SU-DHL-6 (cell line): ENCODE measurements around the gene RPS6KA2.

Experiments used
- H2AFZ ChIP-seq: fragments of 200-600 bp; sonication (generic); 2 replicates; pipeline ENCODE4 v1.6.1; 2014; ENCODE audit warnings: low read depth, mild to moderate bottlenecking, moderate library complexity, mixed read lengths, antibody characterized with exemption, low read length; ENCODE audit not compliant: severe bottlenecking
- H3F3A ChIP-seq: fragments of 200-600 bp; shearing (Covaris generic); 2 replicates; pipeline ENCODE4 v1.6.0; 2016; ENCODE audit warnings: antibody characterized with exemption, mild to moderate bottlenecking; ENCODE audit not compliant: insufficient read depth
- H3K27ac ChIP-seq: fragments of 200-600 bp; sonication (generic); 2 replicates; pipeline ENCODE4 v1.5.1; 2016; ENCODE audit warnings: low read depth, mild to moderate bottlenecking, low read length, moderate library complexity, mixed read lengths
- H3K27me3 ChIP-seq: fragments of 200-600 bp; sonication (generic), shearing (Covaris generic); 2 replicates; pipeline ENCODE4 v1.6.0; 2014; ENCODE audit warnings: mild to moderate bottlenecking, low read length
- H3K36me3 ChIP-seq: fragments of 200-600 bp; sonication (generic); 2 replicates; pipeline ENCODE4 v1.6.1; 2014; ENCODE audit warnings: mild to moderate bottlenecking, low read length, mixed read lengths
- H3K4me2 ChIP-seq: fragments of 300-600, 200-600 bp; shearing (Covaris generic), sonication (generic); 2 replicates; pipeline ENCODE4 v1.6.0; 2014; ENCODE audit warnings: low read length, low read depth, mild to moderate bottlenecking; ENCODE audit not compliant: poor library complexity, severe bottlenecking
- H3K4me3 ChIP-seq: fragments of 200-600 bp; sonication (generic); 2 replicates; pipeline ENCODE4 v1.5.1; 2014; ENCODE audit warnings: antibody characterized with exemption, low read length, mild to moderate bottlenecking, mixed read lengths; ENCODE audit not compliant: insufficient read depth, poor library complexity, severe bottlenecking
- H3K79me2 ChIP-seq: fragments of 200-600 bp; sonication (generic); 2 replicates; pipeline ENCODE4 v1.6.1; 2014; ENCODE audit warnings: mild to moderate bottlenecking, low read length, moderate library complexity; ENCODE audit not compliant: insufficient read depth
- H3K9ac ChIP-seq: fragments of 200-600 bp; sonication (generic); 2 replicates; pipeline ENCODE4 v1.7.0; 2014; ENCODE audit warnings: mild to moderate bottlenecking, low read length
- H3K9me2 ChIP-seq: fragments of 200-600 bp; sonication (generic); replicated peaks from 2 replicates; pipeline ENCODE4 v1.6.1; 2014; ENCODE audit warnings: low read length; ENCODE audit not compliant: insufficient read depth
- H3K9me3 ChIP-seq: fragments of 200-600 bp; sonication (generic); 2 replicates; pipeline ENCODE4 v1.6.1; 2014; ENCODE audit warnings: low read length, mixed read lengths; ENCODE audit not compliant: insufficient read depth
- H4K20me1 ChIP-seq: fragments of 200-600 bp; sonication (generic); 2 replicates; pipeline ENCODE4 v1.6.1; 2014; ENCODE audit warnings: low read depth, mild to moderate bottlenecking, antibody characterized with exemption, low read length, moderate library complexity, mixed read lengths
- CTCF ChIP-seq: fragments of 200-600 bp; sonication (generic); IDR thresholded peaks from one replicate; pipeline ENCODE4 v1.5.1; 2017; ENCODE audit warnings: antibody characterized with exemption, mild to moderate bottlenecking, low read length, moderate library complexity; ENCODE audit not compliant: insufficient read depth, poor library complexity, severe bottlenecking
- EZH2phosphoT487 ChIP-seq: fragments of 200-600 bp; sonication (generic), shearing (Covaris generic); conservative IDR thresholded peaks from 2 replicates; pipeline ENCODE4 v1.6.1; 2018; ENCODE audit warnings: mild to moderate bottlenecking, antibody characterized with exemption, low read length, moderate library complexity, mixed read lengths

RPS6KA2 gene

GRCh38 chr6:166650047-166650446, 23.0 kb upstream of the RPS6KA2 start:
- H2AFZ ChIP-seq: no peak overlapping the region
- H3K27ac ChIP-seq: no peak overlapping the region
- H4K20me1 ChIP-seq: no peaks in the 10 kb centered on the region
- no peaks in the 10 kb centered on the region; the same call in 1 of the 2 replicates for H3K27me3 ChIP-seq
- H3F3A ChIP-seq: no peaks in the 10 kb centered on the region
- H3K4me3 ChIP-seq: no peak overlapping the region
- no peaks in the 10 kb centered on the region for H3K36me3 ChIP-seq
- no peak overlapping the region for H3K4me2 ChIP-seq
- no peaks in the 10 kb centered on the region for H3K9me3 ChIP-seq
- H3K79me2 ChIP-seq: no peaks in the 10 kb centered on the region
- no peaks in the 10 kb centered on the region for H3K9me2 ChIP-seq
- no peak overlapping the region for H3K9ac ChIP-seq
- TF ChIP-seq CTCF (no peak), EZH2phosphoT487 (no peak)

GRCh38 chr6:166648846-166649245, 21.8 kb upstream of the RPS6KA2 start:
- Histone ChIP-seq H2AFZ (no peak overlapping the region), H3K36me3 (no peaks in the 10 kb centered on the region), H3F3A (no peaks in the 10 kb centered on the region), H4K20me1 (no peaks in the 10 kb centered on the region), H3K27ac (no peak overlapping the region), H3K9ac (no peak overlapping the region), H3K9me3 (no peaks in the 10 kb centered on the region), H3K4me3 (no peak overlapping the region), H3K79me2 (no peaks in the 10 kb centered on the region), H3K4me2 (no peak overlapping the region), H3K9me2 (no peaks in the 10 kb centered on the region), H3K27me3 (no peaks in the 10 kb centered on the region; the same call in 1 of the 2 replicates)
- TF ChIP-seq CTCF (no peak), EZH2phosphoT487 (no peak)

- no peak overlapping the region for H3K4me3 ChIP-seq
- no peak overlapping the region for H3K4me2 ChIP-seq
- no peaks in the 10 kb centered on the region for H3K36me3 ChIP-seq
- no peaks in the 10 kb centered on the region; the same call in 1 of the 2 replicates for H3K27me3 ChIP-seq
- H4K20me1 ChIP-seq: no peaks in the 10 kb centered on the region
- H3K9me2 ChIP-seq: no peaks in the 10 kb centered on the region
- no peaks in the 10 kb centered on the region for H3F3A ChIP-seq
- no peak for TF ChIP-seq EZH2phosphoT487
- no peak for TF ChIP-seq CTCF
- no peaks in the 10 kb centered on the region for H3K9me3 ChIP-seq
- H2AFZ ChIP-seq: no peak overlapping the region
- H3K9ac ChIP-seq: no peak overlapping the region
- H3K79me2 ChIP-seq: no peaks in the 10 kb centered on the region
- H3K27ac ChIP-seq: no peak overlapping the region
Measured at GRCh38 chr6:166647896-166648295, 20.8 kb upstream of the RPS6KA2 start.
